Esophagus squamous epithelium (tissue), 5 donors: ENCODE results near the gene RSPO4. TPM values are rescaled to one million over a fixed set of nuclear protein-coding genes. Genes with fewer than 3 reads are reported as not detected.

Source experiments
- DNase-seq: peaks from one replicate; lab custom pipeline; 2025; lab: John Stamatoyannopoulos, UW
- H3K27ac ChIP-seq, 4 donors: fragments of 200-600 bp; sonication (generic); one replicate each; pipeline ENCODE4 v1.5.1; 2016 to 2019; ENCODE audit warnings: mild to moderate bottlenecking in 1 of 4
- H3K27me3 ChIP-seq, 4 donors: fragments of 200-600 bp; sonication (generic); 1 replicate in 3 of 4; 2 replicates in 1 of 4; pipeline versions ENCODE4 v1.5.1 to v1.6.0; 2017 to 2021; ENCODE audit warnings: antibody characterized with exemption in 1 of 4
- H3K36me3 ChIP-seq, 3 donors: fragments of 200-600 bp; sonication (generic); one replicate each; pipeline ENCODE4 v1.5.1; 2016 to 2019
- H3K4me1 ChIP-seq, 3 donors: fragments of 200-600 bp; sonication (generic); one replicate each; pipeline ENCODE4 v1.5.1; 2017 to 2019
- H3K4me3 ChIP-seq, 4 donors: fragments of 200-600 bp; sonication (generic); 1 replicate in 3 of 4; 2 replicates in 1 of 4; pipeline ENCODE4 v1.5.1; 2016 to 2019; ENCODE audit warnings: mild to moderate bottlenecking in 2 of 4, moderate library complexity in 1 of 4
- H3K9me3 ChIP-seq, 3 donors: fragments of 200-600 bp; sonication (generic); one replicate each; pipeline ENCODE4 v1.5.1; 2016 to 2019
- CTCF ChIP-seq, 6 experiments: fragments of 450-650 bp in 4 of 6; fragments of 200-600 bp in 2 of 6; sonication (generic) in 2 of 6; IDR thresholded peaks; one replicate each; pipeline ENCODE4 v1.5.1; 2016 to 2019; ENCODE audit warnings: antibody characterized with exemption in 6 of 6, mild to moderate bottlenecking in 4 of 6, moderate library complexity in 4 of 6
- POLR2A ChIP-seq, 4 donors: fragments of 450-650 bp; IDR thresholded peaks; one replicate each; pipeline ENCODE4 v1.6.1; 2017; ENCODE audit warnings: antibody characterized with exemption in 4 of 4, mild to moderate bottlenecking in 4 of 4, moderate library complexity in 3 of 4
- WGBS, 2 donors: methylation state at CpG; one replicate each; pipeline ENCODE4 v1.1.5; 2018; 5-methylcytosine and 5-hydroxymethylcytosine counted together
- intact Hi-C: fragments of 100-400 bp; cut with DNase I; formaldehyde crosslinking; loops from one replicate; pipeline ENCODE4 v1.15.0; 2022
- total RNA-seq, 4 donors: library from RNA; depleted of rRNA; stranded (reverse); fragments of >200 nt; gene quantifications; one replicate each; pipeline ENCODE4 v1.1.0, GENCODE V29; 2016
- donor health status: DM: yes; HTN: yes; CAD: no.

Gene RSPO4
- total RNA-seq, 4 donors from 2014 or later: 0.18 to 0.23 (median 0.19) TPM; not detected in 1

GRCh38 chr20:962683-963082, 39.4 kb downstream of the RSPO4 start:
- H3K9me3 ChIP-seq: no peaks in the 10 kb centered on the region
- TF ChIP-seq POLR2A (IDR thresholded peaks at IDR 0.05): no peak
- no peak for TF ChIP-seq CTCF (IDR thresholded peaks at IDR 0.05)
- no peak overlapping the region for H3K4me3 ChIP-seq
- H3K36me3 ChIP-seq: no peaks in the 10 kb centered on the region
- no peaks in the 10 kb centered on the region for H3K4me1 ChIP-seq
- intact Hi-C loops: no loop called here
- H3K27me3 ChIP-seq: peaks cover 0 to 60% (median 0%) of the 10 kb centered on the region in 4 donors
- no peak for DNase-seq
- H3K27ac ChIP-seq: no peak overlapping the region
- 89 to 93% methylated on average over 8 of the region's 8 CpGs for WGBS, 2 donors

- H3K36me3 ChIP-seq: no peaks in the 10 kb centered on the region
- TF ChIP-seq POLR2A (IDR thresholded peaks at IDR 0.05) (no peak), CTCF (IDR thresholded peaks at IDR 0.05) (no peak)
- no peak overlapping the region for H3K27ac ChIP-seq
- peaks cover 0 to 63% (median 0%) of the 10 kb centered on the region in 4 donors for H3K27me3 ChIP-seq
- H3K4me3 ChIP-seq: no peak overlapping the region
- H3K4me1 ChIP-seq: no peaks in the 10 kb centered on the region
- H3K9me3 ChIP-seq: no peaks in the 10 kb centered on the region
- WGBS, 2 donors: 70 to 71% methylated on average over 3 of the region's 3 CpGs
- DNase-seq: no peak
- intact Hi-C loops: no loop called here
Measured at GRCh38 chr20:962223-962622, 39.9 kb downstream of the RSPO4 start.

- H3K9me3 ChIP-seq: no peaks in the 10 kb centered on the region
Measured at GRCh38 chr20:961768-962167, 40.3 kb downstream of the RSPO4 start.

GRCh38 chr20:959996-960615, 42.0 kb downstream of the RSPO4 start:
- Histone ChIP-seq H3K27ac (no peak overlapping the region), H3K9me3 (no peaks in the 10 kb centered on the region), H3K4me1 (peaks cover 0 to 6% (median 0%) of the 10 kb centered on the region in 3 donors), H3K36me3 (no peaks in the 10 kb centered on the region), H3K27me3 (peaks cover 0 to 75% (median 0%) of the 10 kb centered on the region in 4 donors), H3K4me3 (no peak overlapping the region)
- WGBS, 2 donors: 69 to 82% methylated on average over 13 to 16 of the region's 16 CpGs
- DNase-seq: no peak
- intact Hi-C loops: loop anchor here (2.0 kb wide), 1 partner anchor 143 kb away; no protein-coding TSS in a partner anchor
- TF ChIP-seq CTCF (IDR thresholded peaks at IDR 0.05) (no peak), POLR2A (IDR thresholded peaks at IDR 0.05) (no peak)

More at GRCh38 chr20:961768-962167, 40.3 kb downstream of the RSPO4 start:
- intact Hi-C loops: no loop called here
- Histone ChIP-seq H3K27me3 (peaks cover 0 to 68% (median 0%) of the 10 kb centered on the region in 4 donors), H3K27ac (no peak overlapping the region), H3K4me3 (no peak overlapping the region), H3K4me1 (no peaks in the 10 kb centered on the region), H3K36me3 (no peaks in the 10 kb centered on the region)
- 58 to 66% methylated on average over 2 of the region's 2 CpGs for WGBS, 2 donors
- no peak for TF ChIP-seq CTCF (IDR thresholded peaks at IDR 0.05)
- TF ChIP-seq POLR2A (IDR thresholded peaks at IDR 0.05): no peak
- no peak for DNase-seq

GRCh38 chr20:958936-959815, 42.9 kb downstream of the RSPO4 start:
- Histone ChIP-seq H3K9me3 (no peaks in the 10 kb centered on the region), H3K27me3 (peaks cover 0 to 76% (median 0%) of the 10 kb centered on the region in 4 donors), H3K36me3 (no peaks in the 10 kb centered on the region), H3K4me3 (no peak overlapping the region), H3K27ac (no peak overlapping the region), H3K4me1 (peaks cover 0 to 6% (median 0%) of the 10 kb centered on the region in 3 donors)
- TF ChIP-seq CTCF (IDR thresholded peaks at IDR 0.05): no peak
- no peak for TF ChIP-seq POLR2A (IDR thresholded peaks at IDR 0.05)
- WGBS, 2 donors: 44 to 68% methylated on average over 10 of the region's 19 CpGs
- no peak for DNase-seq
- intact Hi-C loops: loop anchor here (2.0 kb wide), 1 partner anchor 142 kb away; no protein-coding TSS in a partner anchor
